NCI-H345 (cell line): ENCODE data around the gene BACH1.
"Not testable (repeated sequence)": the region's sequence is repeated elsewhere in the genome, so short reads cannot be mapped to it uniquely, and the experiment has no call there.

ENCODE experiments used
- DNase-seq: peaks from one replicate; lab custom pipeline; 2025; lab: John Stamatoyannopoulos, UW

BACH1 gene

DNA sequence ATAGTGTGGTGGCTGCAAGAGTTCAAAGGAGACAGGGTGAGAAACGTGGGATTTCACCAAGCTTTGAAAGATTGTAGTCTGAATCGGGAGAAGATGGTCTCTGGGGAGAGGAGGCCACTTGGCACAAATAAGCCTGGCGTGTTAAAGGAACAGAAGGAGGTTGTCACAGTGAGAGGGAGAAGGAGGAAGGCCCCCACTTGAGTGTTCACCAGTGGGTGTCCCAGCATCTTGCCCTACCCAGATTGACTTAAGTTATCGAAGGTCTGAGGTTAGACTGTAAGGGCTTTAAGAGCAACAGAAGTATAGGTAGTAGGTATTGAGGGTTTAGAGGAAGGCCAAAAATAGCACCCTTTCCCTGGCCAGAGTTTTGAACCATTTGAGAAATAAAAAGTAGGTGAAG lies 48.0 kb downstream of the BACH1 start:
- DNase-seq = no peak

- no peak for DNase-seq
Measured at GRCh38 chr21:29347274-29347681, 48.6 kb downstream of the BACH1 start.

GRCh38 chr21:29349702-29350101 lies 51.0 kb downstream of the BACH1 start:
- no peak for DNase-seq

DNA sequence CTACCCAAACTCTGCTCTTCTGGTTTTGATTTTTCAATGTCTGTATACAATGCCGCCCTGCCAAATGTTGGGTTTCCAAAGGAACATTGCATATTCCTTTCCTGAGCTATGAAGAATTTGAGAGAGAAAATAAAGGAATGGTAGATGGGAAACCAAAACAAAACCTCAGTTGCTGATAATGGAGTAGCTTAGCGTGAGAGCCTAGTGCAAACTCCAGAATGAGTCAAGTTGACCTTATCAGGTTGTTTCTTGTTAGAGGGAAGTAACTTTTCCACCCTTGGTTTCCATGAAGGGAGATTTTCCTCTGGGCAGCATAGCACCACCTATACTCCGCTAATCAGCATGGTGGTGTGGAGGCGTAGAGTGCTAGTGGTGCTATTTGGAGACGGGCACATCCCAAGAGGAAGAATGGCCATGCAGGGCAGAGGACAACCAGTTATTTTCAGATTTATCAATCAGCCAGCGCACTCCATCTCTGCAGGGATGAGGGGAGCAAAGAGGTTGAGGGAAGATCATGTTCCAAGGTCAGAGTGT lies 51.6 kb downstream of the BACH1 start:
- no peak for DNase-seq

GRCh38 chr21:29351691-29352090 lies 53.0 kb downstream of the BACH1 start:
- DNase-seq = no peak

- not testable (repeated sequence) for DNase-seq
Measured at GRCh38 chr21:29355043-29355710, 56.5 kb downstream of the BACH1 start.

GRCh38 chr21:29356291-29356690 lies 57.6 kb downstream of the BACH1 start:
- DNase-seq = not testable (repeated sequence)

DNA sequence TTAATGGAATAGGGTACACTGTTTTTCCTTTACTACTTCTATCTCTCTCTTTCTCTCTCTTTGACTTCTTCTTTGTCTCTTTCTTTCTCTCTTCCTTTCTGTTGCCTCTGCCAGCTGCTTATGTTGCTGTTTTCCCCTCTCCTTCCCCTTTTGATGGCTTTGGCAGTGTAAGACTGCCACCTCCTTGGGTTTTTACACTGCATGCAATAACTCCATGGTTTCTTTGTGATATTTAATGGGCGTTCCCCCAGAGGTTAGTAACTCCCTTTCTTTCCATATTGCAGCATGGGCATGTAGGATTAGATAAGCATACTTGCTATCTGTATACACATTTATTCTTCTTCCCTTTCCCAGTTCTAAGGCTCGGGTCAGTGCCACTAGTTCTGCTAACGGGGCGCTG lies 58.1 kb downstream of the BACH1 start:
- not testable (repeated sequence) for DNase-seq

DNA sequence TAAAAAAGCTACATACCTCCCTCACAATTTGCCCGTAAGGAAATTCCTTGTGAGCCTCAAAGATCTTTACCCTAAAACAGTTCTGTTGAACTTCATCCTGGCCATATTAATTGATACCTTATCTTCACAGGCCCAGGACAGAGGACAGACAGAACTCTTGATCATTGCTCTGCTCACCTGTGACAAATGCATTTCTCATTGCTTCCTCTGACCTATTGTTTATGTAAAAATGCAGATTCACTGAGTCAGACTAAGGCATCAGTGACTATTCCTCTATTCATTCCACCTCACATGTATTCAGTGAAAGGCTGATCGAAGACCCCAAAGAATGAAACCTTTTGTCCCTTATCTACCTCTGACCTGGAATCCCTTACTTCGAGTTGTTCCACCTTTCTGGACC lies 61.0 kb downstream of the BACH1 start:
- no peak for DNase-seq

GRCh38 chr21:29360799-29361765 lies 62.4 kb downstream of the BACH1 start:
- peak; percentile 21 for DNase-seq

GRCh38 chr21:29362758-29363157 lies 64.0 kb downstream of the BACH1 start:
- DNase-seq = no peak

GRCh38 chr21:29365661-29366265 lies 67.0 kb downstream of the BACH1 start:
- no peak for DNase-seq

- DNase-seq = no peak
Measured at GRCh38 chr21:29366532-29366931, 67.8 kb downstream of the BACH1 start.

DNA sequence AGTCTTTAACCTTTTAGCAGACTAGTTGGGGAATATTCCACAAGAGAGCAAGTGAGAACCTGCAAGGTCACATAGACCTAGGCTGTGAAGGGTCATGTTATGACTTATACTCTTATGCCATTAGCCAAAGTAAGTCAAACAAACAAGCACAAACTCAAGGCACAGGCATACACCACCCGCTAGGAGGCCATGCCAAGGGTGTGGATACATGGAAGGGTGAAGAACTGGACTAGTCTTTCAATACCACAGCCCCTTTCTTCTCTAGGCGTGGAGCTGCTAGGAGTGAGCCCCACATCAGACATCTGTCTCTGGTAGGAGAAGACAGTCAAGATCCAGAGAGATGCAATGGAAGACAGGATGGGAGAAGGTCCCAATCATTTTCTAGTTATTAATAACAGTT lies 68.6 kb downstream of the BACH1 start:
- no peak for DNase-seq

DNA sequence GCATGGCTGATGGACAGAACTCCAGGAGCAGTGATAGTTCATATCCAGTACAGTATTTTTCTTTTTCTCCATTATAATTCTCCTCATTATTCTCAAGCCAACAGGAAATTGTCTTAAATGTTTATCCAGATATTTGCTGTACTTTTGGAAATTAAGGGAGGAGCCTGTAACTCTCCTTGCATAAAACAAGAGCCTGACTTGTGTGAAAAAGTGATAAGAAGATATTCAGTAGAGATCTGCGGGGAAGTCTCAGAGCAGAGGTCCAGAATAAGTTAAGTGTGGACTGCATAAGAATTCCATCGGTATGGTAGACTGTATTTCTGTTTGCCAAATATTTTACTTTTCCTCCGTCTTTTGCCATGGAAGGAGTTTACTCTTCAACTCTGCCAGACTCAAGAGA lies 70.2 kb downstream of the BACH1 start:
- DNase-seq = no peak

DNA sequence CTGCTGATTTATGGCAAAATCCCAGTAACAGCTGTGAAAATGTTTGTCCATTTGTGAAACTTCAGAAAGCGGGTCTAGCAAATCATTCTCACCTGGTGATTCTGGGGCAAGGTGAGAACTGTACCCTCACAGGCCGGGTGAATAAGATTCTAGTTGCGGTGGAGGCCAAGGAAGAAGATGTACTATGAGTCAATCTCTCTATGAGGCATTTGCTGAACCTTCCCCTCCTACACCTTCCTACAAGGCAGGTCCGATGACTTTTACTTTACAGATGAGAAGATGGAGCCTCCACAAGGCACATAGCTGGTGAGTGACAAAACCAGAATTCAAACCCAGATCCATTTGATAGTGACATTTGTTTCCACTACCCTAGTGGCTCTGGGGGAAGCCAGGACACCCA lies 72.7 kb downstream of the BACH1 start:
- DNase-seq = no peak

GRCh38 chr21:29372063-29372802 lies 73.5 kb downstream of the BACH1 start:
- peak; percentile 80 for DNase-seq

GRCh38 chr21:29374481-29374880 lies 75.8 kb downstream of the BACH1 start:
- DNase-seq = no peak

DNA sequence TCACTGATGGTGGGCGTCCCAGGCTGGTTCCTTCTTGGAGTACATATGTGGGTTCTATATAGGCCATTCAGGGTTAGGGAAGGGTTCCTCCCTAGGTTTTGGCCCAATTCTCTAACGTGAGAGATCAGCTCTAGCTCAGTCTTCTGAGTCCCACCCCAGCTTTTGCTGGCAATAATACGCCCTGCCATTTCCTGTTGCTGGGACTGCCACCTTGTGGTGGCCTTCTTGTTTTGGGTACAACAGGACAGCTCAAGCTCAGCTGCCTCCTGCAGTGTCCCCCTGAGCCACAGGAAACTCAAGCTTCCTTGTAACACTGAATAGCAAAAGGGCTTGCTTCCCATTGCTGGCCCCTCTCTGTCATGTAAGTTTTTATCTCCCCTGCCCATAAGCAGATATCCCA lies 77.8 kb downstream of the BACH1 start:
- peak; percentile 14 for DNase-seq

DNA sequence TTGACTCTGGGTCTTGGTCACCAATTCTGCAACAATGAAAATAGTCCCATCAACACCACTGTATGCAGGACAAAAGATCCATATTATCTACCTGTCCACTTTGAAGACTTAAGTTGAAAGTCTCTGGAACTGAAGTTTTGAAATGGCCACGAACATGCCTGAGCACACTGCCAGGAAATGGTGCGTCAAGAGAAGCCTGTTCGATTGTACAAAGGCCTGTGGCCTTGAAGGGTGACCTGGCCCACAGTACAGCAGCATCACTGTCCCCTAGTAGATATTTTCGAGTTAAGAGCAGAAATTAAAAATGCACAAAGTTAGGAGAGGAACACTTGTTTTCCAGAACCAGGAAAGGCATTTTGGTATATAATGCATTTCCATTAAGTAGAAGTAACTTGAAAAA lies 78.5 kb downstream of the BACH1 start:
- DNase-seq = no peak

DNA sequence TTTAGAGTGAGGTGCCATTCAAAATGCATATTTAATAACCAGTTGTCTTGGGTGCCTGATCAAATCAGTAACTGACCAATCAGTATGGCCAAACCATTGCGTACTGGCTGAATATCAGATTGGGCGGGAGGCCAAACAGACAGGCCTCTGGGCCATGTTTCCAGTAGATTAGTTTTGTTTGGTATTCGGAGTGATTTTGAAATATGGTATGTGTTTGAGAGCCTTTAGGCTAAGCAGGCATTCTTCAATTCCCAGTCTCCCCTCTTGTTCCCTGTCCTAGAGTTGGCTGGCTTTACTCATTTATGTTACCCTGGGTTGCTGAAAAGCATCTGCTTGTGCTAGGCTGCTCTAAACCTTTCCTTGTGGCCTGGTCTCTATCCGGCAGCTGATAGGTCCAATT lies 80.1 kb downstream of the BACH1 start:
- DNase-seq = no peak

- DNase-seq = no peak
Measured at GRCh38 chr21:29379517-29380054, 80.9 kb downstream of the BACH1 start.
